Measurements from ENCODE around the gene TSPAN33. TPM values are rescaled to one million over a fixed set of nuclear protein-coding genes. Genes with fewer than 3 reads are reported as not detected.

TSPAN33 gene
- total and polyA plus RNA-seq, 10 of the 15 experiments (the other 5 are each of a cell fraction or from before 2014, with no cell fraction given): 12.0 to 123 (median 86.3) TPM

DNA sequence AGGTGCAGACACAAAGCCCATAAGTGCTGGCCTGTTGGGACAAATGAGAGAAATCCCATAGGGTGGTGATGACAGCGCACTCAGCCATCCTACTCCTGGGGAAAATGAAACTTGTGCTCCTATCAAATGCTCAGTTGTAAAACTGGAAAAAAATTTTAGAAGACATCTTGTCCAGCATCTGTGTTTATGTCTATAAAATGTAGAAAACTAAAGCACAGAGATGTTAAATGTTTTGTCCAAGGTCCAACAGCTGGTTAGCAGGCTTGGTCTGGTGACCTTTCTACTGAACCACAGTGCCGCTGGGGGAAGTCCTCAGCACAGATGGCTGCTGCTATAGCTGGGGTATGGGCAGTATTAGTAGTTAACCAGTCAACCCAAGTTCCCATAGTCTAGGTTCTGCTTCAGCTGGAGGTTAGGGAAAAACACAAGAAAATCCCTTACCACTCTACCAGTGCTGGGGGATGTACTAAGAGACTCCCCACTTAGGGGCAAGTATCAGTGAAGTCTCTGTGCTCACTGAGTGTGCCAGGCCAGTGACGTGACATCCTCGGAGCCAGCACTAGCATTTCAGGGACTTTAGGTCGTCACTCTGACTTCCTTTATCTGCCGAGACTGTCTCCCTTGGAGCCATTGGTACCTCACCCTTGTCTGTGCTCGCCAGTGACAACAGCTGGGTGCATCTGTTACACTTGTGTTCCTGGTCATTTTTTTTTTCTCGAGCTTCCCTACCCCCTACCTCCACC is 1.9 kb downstream of the TSPAN33 start:
- Histone ChIP-seq H3K27ac (ENCODE audit: control insufficient read depth, insufficient read depth) (peak overlapping the region; percentile 92), H3K79me2 (ENCODE audit: control insufficient read depth, insufficient read depth, low read length) (peaks cover 73% of the 10 kb centered on the region), H3K9me3 (replicated peaks; ENCODE audit: control insufficient read depth, insufficient read depth, low read length) (no peaks in the 10 kb centered on the region), H2AFZ (ENCODE audit: control insufficient read depth, low read depth, low read length) (peak overlapping the region; percentile 13; the same call in 1 of the 2 replicates), H3K9ac (ENCODE audit: control insufficient read depth, insufficient read depth, low read length) (peak overlapping the region; percentile 82), H4K20me1 (ENCODE audit: control insufficient read depth, insufficient read depth) (no peaks in the 10 kb centered on the region; the same call in 1 of the 2 replicates), H3K4me1 (ENCODE audit: control insufficient read depth, insufficient read depth, low read length) (peaks cover 38% of the 10 kb centered on the region), H3K4me3 (peak overlapping the region; percentile 97), H3K27me3 (replicated peaks in 1 of 2; ENCODE audit: control insufficient read depth in 2 of 2, insufficient read depth in 2 of 2, low read length in 1 of 2) (no peaks in the 10 kb centered on the region), H3K36me3 (ENCODE audit: control insufficient read depth in 2 of 2, insufficient read depth in 2 of 2, low read length in 1 of 2) (peaks cover 0 to 5% of the 10 kb centered on the region in 2 experiments; a peak in 2 of 4 replicates), H3K4me2 (ENCODE audit: control insufficient read depth, insufficient read depth) (peak overlapping the region; percentile 95)
- peak; percentile 88 for DNase-seq (ENCODE audit: low read depth, low spot score)
- peak; percentile 84 for ATAC-seq
- RAD21 ChIA-PET (ENCODE audit: unreplicated experiment): interaction anchor here (0.6 to 8.7 kb wide), 20 partner anchors 9 to 266 kb away, joined by 3 to 71 read pairs (median 4); no protein-coding TSS in a partner anchor
- POLR2A ChIA-PET: interaction anchor here (0.6 to 3.5 kb wide), 11 partner anchors 12 to 470 kb away, joined by 3 to 32 read pairs (median 6); partner anchors contain the start of genes AHCYL2 and STRIP2
- WGBS (ENCODE audit: insufficient coverage, insufficient replicate concordance, low lambda C conversion rate, missing lambda C conversion rate): 0% methylated on average over 8 of the region's 8 CpGs
- peak; percentile 85 for FAIRE-seq
- SMC1A ChIA-PET (ENCODE audit: uncharacterized antibody, unreplicated experiment): interaction anchor here (0.7 to 5.9 kb wide), 26 partner anchors 9 to 232 kb away, joined by 3 to 83 read pairs (median 6); partner anchors contain the start of gene TNPO3
- CTCF ChIA-PET: interaction anchor here (0.7 to 5.7 kb wide), 19 partner anchors 10 to 502 kb away, joined by 3 to 168 read pairs (median 4); no protein-coding TSS in a partner anchor
- BruUV-seq (replicated peaks): TSS peak; percentile 76
- intact Hi-C loops (cut with micrococcal nuclease; ENCODE audit: unreplicated experiment): loop anchor here (1.0 to 10.0 kb wide), 5 partner anchors 14 to 212 kb away; partner anchors contain the start of gene IRF5
- in situ Hi-C loops (cut with MboI): no loop called here
- peak; percentile 76 for TF ChIP-seq EED (IDR thresholded peaks at IDR 0.05; ENCODE audit: low read depth)
- TF ChIP-seq EGR1 (IDR thresholded peaks at IDR 0.05; ENCODE audit: borderline replicate concordance in 1 of 2, low read depth in 2 of 2, low read length in 2 of 2): no peak
- TF ChIP-seq ZNF207 (IDR thresholded peaks at IDR 0.05; ENCODE audit: borderline replicate concordance): no peak
- TF ChIP-seq GABPA (IDR thresholded peaks at IDR 0.05; ENCODE audit: low read depth): no peak
- no peak for TF ChIP-seq SIN3A (IDR thresholded peaks at IDR 0.05; ENCODE audit: low read depth, low read length)
- no peak for TF ChIP-seq KDM1A (IDR thresholded peaks at IDR 0.05; ENCODE audit: borderline replicate concordance)
- TF ChIP-seq, protein P1, sequence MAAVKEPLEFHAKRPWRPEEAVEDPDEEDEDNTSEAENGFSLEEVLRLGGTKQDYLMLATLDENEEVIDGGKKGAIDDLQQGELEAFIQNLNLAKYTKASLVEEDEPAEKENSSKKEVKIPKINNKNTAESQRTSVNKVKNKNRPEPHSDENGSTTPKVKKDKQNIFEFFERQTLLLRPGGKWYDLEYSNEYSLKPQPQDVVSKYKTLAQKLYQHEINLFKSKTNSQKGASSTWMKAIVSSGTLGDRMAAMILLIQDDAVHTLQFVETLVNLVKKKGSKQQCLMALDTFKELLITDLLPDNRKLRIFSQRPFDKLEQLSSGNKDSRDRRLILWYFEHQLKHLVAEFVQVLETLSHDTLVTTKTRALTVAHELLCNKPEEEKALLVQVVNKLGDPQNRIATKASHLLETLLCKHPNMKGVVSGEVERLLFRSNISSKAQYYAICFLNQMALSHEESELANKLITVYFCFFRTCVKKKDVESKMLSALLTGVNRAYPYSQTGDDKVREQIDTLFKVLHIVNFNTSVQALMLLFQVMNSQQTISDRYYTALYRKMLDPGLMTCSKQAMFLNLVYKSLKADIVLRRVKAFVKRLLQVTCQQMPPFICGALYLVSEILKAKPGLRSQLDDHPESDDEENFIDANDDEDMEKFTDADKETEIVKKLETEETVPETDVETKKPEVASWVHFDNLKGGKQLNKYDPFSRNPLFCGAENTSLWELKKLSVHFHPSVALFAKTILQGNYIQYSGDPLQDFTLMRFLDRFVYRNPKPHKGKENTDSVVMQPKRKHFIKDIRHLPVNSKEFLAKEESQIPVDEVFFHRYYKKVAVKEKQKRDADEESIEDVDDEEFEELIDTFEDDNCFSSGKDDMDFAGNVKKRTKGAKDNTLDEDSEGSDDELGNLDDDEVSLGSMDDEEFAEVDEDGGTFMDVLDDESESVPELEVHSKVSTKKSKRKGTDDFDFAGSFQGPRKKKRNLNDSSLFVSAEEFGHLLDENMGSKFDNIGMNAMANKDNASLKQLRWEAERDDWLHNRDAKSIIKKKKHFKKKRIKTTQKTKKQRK (IDR thresholded peaks at IDR 0.05; ENCODE audit: low read depth, low read length): no peak
- TF ChIP-seq MTA2 (IDR thresholded peaks at IDR 0.05; ENCODE audit: low read depth): peak; percentile 63
- no peak for TF ChIP-seq NFYA (IDR thresholded peaks at IDR 0.05; ENCODE audit: borderline replicate concordance, low read depth, low read length)
- TF ChIP-seq, protein P2, sequence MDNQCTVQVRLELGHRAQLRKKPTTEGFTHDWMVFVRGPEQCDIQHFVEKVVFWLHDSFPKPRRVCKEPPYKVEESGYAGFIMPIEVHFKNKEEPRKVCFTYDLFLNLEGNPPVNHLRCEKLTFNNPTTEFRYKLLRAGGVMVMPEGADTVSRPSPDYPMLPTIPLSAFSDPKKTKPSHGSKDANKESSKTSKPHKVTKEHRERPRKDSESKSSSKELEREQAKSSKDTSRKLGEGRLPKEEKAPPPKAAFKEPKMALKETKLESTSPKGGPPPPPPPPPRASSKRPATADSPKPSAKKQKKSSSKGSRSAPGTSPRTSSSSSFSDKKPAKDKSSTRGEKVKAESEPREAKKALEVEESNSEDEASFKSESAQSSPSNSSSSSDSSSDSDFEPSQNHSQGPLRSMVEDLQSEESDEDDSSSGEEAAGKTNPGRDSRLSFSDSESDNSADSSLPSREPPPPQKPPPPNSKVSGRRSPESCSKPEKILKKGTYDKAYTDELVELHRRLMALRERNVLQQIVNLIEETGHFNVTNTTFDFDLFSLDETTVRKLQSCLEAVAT (IDR thresholded peaks at IDR 0.05): no peak
- no peak for TF ChIP-seq ZNF274 (IDR thresholded peaks at IDR 0.05; ENCODE audit: insufficient read depth, insufficient read length)
- TF ChIP-seq ZNF217 (IDR thresholded peaks at IDR 0.05): no peak
- TF ChIP-seq, protein P3, sequence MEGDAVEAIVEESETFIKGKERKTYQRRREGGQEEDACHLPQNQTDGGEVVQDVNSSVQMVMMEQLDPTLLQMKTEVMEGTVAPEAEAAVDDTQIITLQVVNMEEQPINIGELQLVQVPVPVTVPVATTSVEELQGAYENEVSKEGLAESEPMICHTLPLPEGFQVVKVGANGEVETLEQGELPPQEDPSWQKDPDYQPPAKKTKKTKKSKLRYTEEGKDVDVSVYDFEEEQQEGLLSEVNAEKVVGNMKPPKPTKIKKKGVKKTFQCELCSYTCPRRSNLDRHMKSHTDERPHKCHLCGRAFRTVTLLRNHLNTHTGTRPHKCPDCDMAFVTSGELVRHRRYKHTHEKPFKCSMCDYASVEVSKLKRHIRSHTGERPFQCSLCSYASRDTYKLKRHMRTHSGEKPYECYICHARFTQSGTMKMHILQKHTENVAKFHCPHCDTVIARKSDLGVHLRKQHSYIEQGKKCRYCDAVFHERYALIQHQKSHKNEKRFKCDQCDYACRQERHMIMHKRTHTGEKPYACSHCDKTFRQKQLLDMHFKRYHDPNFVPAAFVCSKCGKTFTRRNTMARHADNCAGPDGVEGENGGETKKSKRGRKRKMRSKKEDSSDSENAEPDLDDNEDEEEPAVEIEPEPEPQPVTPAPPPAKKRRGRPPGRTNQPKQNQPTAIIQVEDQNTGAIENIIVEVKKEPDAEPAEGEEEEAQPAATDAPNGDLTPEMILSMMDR (IDR thresholded peaks at IDR 0.05 in 2 of 3, conservative IDR thresholded peaks at IDR 0.05 in 1 of 3; ENCODE audit: control insufficient read depth in 2 of 3, extremely low read depth in 1 of 3, insufficient read depth in 1 of 3, low read depth in 3 of 3, low read length in 3 of 3): no peak
- TF ChIP-seq ZBED1 (IDR thresholded peaks at IDR 0.05; ENCODE audit: borderline replicate concordance): no peak
- TF ChIP-seq MYC (IDR thresholded peaks at IDR 0.05; ENCODE audit: insufficient read depth, insufficient read length, insufficient replicate concordance, low read length, severe bottlenecking): no peak
- TF ChIP-seq RAD21 (IDR thresholded peaks at IDR 0.05; ENCODE audit: insufficient read depth, low read depth, low read length): no peak

All from GM12878 (cell line).